ENCODE measurements around the gene L3MBTL4. TPM values are rescaled to one million over a fixed set of nuclear protein-coding genes. Genes with fewer than 3 reads are reported as not detected.

Gene L3MBTL4
- total RNA-seq, 4 donors from 2014 or later: 6.0 to 14.8 (median 10.0) TPM

DNA sequence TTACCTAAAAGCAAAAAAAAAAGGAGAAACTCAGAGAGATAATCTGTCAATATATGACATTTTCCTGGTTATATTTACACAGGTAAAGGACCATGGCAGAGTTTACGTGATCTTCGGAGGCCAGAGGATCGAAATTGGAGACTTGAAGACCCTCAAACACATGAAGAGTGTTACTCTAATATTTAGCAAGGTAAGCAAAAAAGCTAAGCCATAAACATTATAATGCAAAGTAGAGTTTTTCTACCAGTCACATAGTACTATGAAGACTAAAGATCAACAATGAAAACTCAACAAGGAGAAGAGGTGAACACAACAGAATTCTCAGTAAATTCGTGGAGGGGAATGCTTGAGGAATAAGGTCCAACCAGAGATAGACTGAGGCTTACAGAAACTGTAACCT is 78.5 kb downstream of the L3MBTL4 start:
- TF ChIP-seq, protein P1, sequence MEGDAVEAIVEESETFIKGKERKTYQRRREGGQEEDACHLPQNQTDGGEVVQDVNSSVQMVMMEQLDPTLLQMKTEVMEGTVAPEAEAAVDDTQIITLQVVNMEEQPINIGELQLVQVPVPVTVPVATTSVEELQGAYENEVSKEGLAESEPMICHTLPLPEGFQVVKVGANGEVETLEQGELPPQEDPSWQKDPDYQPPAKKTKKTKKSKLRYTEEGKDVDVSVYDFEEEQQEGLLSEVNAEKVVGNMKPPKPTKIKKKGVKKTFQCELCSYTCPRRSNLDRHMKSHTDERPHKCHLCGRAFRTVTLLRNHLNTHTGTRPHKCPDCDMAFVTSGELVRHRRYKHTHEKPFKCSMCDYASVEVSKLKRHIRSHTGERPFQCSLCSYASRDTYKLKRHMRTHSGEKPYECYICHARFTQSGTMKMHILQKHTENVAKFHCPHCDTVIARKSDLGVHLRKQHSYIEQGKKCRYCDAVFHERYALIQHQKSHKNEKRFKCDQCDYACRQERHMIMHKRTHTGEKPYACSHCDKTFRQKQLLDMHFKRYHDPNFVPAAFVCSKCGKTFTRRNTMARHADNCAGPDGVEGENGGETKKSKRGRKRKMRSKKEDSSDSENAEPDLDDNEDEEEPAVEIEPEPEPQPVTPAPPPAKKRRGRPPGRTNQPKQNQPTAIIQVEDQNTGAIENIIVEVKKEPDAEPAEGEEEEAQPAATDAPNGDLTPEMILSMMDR (IDR thresholded peaks at IDR 0.05; ENCODE audit: low read depth): no peak

DNA sequence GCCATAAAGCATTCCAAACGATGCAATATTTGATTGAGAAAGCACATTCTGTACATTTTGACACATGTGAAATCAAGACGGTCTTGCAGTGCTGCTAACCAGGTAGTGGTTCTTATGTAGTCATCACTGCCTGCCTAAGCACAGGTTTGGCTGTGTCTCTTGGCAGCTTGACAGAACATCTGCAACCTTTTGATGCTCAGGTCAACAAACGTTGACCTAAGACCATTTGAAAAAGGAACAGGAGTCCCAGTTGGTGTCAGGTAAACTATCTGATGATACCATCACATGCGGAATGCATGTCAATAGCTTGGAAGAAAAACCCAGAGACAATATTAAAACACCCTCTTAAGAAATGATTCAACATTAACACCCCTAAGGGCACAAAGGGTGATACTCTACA is 80.7 kb downstream of the L3MBTL4 start:
- TF ChIP-seq, protein P1 (IDR thresholded peaks at IDR 0.05; ENCODE audit: low read depth): no peak

DNA sequence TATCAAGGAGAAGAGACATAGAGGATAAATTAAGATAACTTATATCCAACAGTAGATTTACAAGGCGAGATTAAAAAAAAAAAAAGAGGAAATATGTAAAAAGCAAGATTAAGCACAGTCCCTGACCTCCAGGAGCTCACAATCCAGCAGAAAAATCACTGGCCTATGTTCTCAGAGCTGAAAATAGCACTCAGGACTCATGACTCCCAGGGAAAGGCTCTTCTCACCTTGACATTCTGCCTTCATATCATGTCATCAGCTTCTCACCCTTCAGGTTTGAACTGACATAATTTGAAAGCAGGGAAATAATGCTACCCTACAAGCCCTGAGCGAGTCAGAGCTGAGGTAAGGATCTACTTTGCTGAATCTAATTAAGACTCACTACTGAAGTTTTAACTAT is 82.8 kb downstream of the L3MBTL4 start:
- TF ChIP-seq, protein P1 (IDR thresholded peaks at IDR 0.05; ENCODE audit: low read depth): no peak

DNA sequence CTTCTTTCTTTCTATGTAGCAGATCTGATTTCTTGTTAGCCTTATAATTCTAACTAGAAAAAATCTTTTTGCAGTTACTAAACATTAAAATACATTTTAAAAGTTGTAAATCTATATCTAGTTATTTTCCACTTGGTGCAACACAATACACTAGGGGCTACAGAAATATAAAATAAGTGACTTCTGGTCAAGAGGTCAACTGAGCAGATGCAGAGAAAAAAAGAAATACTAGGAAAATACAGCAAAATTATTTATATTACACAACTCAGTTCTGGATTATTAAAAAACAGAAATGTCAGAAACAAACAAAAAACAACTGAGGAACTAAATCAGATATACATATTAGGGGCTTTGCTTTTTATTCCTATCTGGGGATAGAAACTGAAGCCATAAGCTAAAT is 83.9 kb downstream of the L3MBTL4 start:
- TF ChIP-seq, protein P1 (IDR thresholded peaks at IDR 0.05; ENCODE audit: low read depth): no peak

DNA sequence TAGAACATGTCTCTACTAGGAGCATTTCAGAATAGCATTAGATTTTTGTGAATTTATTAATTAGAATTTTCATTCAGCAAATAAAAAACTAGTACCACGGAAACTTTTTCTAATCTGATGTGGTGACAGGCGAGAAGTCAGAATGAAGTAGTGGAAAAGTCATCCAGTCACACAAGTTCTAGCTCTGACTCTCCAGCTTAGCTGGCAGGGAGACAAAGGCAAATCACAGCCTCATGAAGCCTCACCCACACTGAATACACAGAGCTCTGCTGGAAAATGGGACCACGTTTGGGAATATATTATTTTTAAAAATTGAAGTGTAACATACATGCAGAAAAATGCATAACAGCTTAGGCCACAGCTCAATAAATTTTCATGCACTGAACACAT is 86.1 kb downstream of the L3MBTL4 start:
- TF ChIP-seq, protein P1 (IDR thresholded peaks at IDR 0.05; ENCODE audit: low read depth): no peak

DNA sequence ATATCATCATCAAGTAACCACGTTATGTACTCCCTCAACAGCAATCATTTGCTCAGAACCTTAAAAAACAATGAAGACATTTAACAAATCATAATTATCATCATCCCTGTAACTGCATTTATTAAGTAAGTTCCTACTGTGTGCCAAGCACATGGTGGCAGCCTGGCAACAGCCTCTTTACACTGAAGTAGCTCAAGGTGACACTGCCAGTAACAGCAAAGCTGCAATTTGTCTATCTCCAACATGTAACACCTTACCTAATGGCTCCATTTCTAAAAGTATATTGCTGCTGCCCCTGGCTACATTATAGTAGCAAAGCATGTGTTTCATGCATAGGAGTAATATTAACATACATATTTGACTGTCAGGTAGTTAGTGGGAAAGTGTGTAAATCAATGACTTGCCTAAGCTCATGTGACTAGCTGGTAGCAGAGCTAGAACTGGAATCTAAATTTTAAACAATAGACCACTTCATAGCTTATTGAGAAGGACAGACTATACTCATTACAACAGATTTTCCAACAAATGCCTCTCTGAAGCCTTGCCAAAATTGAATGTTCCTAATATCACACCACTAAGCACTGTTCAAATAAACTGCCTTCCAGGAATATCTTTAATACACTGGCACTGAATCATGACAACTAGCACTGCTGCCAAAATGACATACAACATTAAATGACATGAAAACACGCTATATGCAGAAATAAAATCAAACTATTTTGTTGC is 86.7 kb downstream of the L3MBTL4 start:
- TF ChIP-seq, protein P1 (IDR thresholded peaks at IDR 0.05; ENCODE audit: low read depth): no peak

DNA sequence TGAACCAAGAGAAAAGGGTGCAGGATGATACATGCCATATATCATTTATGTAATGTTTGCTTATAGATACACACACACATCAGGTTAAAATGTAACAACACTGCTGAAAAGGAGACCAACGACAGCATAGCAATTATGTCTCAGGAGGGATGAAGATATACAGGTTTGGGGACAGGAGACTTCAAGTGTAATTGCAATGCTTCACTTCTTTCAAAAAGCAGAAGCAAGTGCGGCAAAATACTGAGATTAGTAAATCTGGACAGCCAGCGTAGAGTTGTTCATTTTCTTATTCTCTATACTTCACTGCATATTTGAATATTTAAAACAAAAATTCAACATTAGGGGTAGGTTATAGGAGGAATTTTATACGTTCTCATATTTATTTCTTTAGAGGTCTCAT is 87.2 kb downstream of the L3MBTL4 start:
- TF ChIP-seq, protein P1 (IDR thresholded peaks at IDR 0.05; ENCODE audit: low read depth): no peak

All from subcutaneous adipose tissue (tissue), 4 donors.